NCI-H524 (cell line): Measurements from ENCODE around the gene FKBP2.

ENCODE experiments used
- DNase-seq, 2 experiments: peaks; one replicate each; lab custom pipeline; 2025; lab: John Stamatoyannopoulos, UW

Gene FKBP2

DNA sequence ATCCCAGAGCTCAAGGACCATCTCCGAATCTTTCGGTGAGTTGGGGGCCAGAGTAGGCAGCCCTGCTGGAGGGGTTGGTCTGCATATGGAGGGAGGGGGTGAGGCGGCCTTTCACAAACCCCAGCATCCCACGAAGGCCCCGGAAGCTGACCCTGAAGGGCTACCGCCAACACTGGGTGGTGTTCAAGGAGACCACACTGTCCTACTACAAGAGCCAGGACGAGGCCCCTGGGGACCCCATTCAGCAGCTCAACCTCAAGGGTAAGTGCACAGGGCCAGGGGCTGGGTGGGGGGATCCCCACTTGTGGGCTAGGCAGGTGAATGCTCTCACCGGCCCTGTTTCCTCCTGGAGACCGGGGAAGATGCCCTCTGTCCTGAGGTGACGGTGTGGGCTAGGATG, 21.1 kb upstream of the FKBP2 start:
- DNase-seq: no peak

DNA sequence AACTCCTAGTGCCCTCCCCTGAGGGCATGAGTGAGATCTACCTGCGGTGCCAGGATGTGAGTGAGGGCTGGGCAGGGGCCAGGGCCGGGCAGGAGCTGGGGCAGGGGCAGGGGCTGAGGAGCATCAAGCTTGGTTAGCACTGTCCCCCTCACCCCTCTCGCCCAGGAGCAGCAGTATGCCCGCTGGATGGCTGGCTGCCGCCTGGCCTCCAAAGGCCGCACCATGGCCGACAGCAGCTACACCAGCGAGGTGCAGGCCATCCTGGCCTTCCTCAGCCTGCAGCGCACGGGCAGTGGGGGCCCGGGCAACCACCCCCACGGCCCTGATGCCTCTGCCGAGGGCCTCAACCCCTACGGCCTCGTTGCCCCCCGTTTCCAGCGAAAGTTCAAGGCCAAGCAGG, 20.6 kb upstream of the FKBP2 start:
- no peak for DNase-seq

DNA sequence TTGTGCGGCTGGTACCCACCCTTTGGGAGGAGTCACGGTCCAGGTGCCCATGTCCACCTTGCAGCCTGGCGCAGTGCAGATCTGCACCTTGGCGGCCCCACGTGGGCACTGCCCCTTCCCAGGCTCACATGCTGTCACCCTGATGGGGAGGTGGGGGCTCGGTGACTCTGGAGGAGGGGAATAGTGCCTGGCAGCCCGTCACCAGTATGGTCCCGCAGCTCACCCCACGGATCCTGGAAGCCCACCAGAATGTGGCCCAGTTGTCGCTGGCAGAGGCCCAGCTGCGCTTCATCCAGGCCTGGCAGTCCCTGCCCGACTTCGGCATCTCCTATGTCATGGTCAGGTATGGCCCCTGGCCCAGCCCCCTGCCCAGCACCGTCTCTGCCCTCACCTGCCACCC, 20.1 kb upstream of the FKBP2 start:
- DNase-seq: no peak

DNA sequence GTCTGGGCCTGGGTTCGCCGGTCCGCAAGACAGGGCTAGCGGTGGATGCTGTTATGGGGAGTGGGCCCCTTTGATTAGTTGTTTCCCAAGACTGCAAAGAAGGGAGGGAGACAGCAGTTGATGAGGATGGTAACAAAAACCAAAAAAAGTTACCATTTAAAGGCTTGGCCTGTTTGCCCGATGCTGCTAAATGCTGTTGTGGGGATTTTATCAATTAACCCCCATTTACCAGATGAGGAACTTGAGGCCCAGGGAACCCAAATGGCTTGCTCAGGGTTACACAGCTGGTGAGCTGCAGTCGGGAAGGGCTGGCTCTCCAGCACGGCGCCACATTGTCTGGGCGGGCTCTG, 18.3 kb upstream of the FKBP2 start:
- DNase-seq: no peak

DNA sequence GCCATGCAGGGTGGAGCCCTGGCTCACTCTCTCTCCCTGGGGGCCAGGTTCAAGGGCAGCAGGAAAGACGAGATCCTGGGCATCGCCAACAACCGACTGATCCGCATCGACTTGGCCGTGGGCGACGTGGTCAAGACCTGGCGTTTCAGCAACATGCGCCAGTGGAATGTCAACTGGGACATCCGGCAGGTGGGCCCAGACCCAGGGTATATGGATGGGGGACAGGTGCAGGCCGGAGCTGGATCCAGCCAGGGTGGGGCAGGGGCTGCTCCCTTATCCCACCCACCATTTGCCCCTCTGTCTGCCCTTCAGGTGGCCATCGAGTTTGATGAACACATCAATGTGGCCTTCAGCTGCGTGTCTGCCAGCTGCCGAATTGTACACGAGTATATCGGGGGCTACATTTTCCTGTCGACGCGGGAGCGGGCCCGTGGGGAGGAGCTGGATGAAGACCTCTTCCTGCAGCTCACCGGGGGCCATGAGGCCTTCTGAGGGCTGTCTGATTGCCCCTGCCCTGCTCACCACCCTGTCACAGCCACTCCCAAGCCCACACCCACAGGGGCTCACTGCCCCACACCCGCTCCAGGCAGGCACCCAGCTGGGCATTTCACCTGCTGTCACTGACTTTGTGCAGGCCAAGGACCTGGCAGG, 17.8 kb upstream of the FKBP2 start:
- peak in 1 of 2 experiments; percentile 62 for DNase-seq

DNA sequence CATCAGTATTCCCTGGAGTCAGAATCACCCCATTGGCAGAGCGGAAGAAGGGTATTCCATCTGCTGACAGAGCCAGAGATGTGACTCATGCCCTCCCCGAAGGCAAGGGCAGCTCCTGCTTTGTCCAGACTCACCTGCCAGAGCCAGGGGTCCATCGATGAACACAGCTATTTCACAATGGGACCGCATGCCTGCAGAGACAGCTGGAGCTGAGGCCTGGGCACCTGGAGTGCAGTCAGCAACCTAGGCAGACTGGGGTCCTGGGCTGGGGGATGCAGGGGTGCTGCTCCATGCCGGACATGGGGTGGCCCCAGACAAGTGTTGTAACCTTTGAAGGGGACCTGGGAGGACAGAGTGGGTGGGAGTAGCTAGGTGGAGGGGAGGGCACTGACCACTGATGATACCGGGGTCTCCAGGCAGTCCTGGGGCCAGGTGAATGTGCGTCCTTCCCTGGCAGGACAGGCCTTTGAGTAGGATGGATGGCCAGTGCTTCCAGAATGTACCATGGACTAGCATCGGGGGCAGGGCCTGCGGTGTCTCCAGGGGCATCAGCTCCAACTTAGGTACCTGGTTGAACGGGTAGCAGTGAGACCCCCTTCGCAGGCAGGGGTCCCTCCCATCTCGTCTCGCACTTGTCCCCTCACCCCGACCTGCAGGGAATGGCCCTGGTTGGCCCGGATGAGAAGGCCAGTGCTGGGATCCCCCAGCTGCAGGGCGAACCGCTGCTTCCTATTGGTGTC, 16.6 kb upstream of the FKBP2 start:
- DNase-seq: no peak

DNA sequence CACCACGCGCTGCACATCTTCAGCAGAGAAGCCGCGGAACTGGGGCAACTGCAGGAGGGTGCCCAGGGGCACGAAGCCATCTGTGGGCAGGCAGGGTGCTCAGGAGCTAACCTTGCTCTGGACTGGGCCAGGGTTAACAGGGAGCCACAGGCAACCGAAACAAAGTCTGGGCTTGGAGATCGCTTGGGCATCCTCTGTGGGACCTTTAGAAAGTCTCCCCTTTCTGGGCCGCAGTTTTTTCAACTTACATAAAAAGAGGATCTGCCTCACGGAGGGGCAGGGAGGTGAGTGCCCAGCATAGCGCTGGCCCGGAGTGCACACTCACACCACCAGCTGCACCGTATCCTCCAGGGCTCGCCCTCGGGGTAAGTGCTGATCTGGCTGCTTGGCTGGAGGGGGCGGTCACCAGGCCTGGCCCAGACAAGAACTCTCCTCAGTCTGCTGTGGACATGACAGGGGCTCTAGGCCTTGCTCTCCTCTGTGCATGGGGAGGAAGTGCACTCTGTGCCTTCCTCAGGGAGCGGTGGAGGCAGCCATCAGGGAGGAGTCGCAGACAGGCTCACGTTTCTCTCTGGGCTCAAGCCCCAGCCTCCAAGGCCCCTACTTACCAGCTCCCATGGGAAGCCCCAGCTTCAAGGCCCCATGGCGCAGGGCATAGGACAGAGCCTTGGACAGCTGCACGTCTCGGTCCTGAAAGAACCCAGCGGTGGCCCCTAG, 15.8 kb upstream of the FKBP2 start:
- DNase-seq: no peak

DNA sequence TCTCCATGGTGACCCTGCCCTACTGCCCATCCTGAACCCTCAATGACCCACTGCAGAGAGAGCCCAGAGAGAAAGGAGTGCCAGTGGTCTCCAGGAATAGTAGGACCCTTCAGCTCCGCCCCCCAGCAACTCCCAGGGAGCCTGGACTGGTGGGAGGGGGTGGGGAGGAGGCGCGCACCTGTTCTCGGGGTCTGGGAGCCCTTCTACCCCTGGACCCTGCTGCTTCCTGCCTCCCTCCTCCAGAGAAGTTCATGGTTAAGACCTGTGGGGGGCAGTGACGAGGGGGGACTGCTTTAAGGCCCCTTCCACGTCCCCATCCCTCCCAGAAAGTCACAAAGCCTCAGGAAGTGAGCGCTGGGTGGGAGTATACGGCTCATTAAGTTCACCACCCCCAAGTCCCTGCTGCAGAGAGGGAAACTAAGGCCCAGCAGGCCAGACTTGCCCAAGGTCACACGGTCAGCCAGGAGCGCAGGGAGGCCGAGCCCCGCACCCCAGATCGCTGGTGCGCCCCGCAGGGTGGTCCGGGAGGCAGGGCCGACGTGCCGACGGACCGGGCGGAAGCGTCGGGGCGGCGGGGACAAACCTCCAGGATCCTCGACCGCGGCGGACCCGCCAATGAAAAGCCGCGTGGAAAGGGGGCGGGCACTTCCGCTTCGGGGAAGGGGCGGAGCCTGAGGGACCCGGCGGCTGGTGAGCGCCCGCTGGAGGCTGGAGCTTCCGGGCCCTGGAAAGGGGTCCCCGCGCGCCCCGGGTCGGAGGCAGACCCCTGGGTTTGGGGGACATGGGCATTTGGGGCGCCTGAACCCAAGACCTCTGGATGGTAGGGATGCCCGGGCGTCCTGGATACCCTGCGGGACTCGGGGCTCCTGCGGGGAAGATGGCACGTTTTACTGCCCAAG, 15.0 kb upstream of the FKBP2 start, which contains the start of the genes NUDT22 and TRPT1:
NUDT22 (plus strand) TSS at position 667 of the 899 bp plus-strand sequence. CDS start 379 bp downstream, outside the sequence.
TRPT1 (minus strand) TSS at position 579 of the 899 bp plus-strand sequence; CDS start at position 253, 326 bp downstream.
- DNase-seq: peak; percentile 47 to 78

DNA sequence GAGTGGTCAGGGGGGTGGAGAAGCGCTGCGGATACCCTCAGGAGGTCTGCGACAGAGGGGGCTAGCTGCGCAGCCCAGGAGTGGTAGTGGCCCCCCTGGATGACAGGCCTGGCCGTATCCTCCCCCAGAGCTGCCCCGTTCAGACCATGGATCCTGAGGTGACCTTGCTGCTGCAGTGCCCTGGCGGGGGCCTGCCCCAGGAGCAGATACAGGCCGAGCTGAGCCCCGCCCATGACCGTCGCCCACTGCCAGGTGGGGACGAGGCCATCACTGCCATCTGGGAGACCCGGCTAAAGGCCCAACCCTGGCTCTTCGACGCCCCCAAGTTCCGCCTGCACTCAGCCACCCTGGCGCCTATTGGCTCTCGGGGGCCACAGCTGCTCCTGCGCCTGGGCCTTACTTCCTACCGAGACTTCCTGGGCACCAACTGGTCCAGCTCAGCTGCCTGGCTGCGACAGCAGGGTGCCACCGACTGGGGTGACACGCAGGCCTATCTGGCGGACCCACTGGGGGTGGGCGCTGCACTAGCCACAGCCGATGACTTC, 14.3 kb upstream of the FKBP2 start:
- peak; percentile 77 to 80 for DNase-seq

DNA sequence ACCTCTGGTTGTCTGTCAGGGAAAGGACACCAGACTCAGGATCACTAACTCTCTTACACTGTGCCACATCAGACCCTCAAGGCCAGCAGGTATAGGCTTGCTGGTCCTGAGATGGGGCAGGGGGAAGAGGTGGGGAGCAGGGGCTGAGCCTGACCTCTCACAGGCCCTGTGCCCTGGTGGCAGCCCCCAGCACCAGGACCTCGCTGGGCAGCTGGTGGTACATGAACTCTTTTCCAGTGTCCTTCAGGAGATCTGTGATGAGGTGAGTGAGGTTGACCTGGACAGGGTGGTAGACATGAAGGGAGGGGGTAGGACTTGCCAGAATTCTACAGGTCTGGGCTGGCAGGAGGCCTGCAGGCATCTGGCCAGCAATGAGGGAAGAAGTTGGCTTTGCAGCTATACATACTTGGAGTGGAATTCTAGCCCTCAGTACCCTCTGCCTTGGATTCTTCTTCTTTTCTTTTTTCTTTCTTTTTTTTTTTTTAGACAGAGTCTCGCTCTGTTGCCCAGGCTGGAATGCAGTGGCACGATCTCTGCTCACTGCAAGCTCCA, 13.4 kb upstream of the FKBP2 start:
- no peak for DNase-seq

DNA sequence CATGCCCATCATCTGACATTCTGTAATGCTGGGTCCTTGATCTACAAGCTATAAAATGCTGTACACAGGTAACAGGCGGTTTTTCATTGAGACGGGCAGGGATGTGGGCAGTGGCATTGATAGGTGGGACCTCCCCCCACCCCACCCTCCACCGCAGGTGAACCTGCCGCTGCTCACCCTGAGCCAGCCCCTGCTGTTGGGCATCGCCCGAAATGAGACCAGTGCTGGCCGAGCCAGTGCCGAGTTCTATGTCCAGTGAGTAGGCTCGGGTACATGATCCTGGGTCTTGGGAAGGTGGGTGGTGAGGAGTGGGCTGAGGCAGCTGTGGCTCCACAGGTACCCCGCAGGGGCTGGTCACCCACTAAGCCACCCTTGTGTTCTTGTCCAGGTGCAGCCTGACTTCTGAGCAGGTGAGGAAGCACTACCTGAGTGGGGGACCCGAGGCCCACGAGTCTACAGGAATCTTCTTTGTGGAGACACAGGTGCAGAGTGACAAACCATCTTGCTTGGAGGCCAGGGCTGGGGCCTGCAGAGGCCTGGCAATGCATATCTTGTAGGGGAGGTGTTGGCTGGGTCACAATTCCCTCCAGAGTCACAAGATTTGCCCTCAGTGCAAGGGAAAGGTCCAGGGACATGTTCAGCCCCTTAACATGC, 11.7 kb upstream of the FKBP2 start:
- no peak for DNase-seq

DNA sequence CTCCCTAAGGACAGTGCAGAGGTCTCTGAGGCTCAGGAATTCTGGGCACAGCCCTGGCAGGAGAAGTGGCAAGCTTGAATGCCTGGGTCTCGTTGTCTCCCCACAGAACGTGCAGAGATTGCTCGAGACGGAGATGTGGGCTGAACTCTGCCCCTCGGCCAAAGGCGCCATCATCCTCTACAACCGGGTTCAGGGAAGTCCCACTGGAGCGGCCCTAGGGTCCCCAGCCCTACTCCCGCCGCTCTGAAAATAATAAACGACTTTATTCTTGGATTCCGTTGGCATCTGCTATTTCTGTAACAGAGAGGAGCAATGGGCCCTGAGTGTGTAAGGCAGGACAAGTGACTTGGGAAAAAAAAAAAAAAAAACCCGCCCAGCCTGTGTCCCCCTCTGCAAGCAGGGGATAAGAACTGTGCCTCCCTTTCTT, 11.1 kb upstream of the FKBP2 start:
- no peak for DNase-seq

DNA sequence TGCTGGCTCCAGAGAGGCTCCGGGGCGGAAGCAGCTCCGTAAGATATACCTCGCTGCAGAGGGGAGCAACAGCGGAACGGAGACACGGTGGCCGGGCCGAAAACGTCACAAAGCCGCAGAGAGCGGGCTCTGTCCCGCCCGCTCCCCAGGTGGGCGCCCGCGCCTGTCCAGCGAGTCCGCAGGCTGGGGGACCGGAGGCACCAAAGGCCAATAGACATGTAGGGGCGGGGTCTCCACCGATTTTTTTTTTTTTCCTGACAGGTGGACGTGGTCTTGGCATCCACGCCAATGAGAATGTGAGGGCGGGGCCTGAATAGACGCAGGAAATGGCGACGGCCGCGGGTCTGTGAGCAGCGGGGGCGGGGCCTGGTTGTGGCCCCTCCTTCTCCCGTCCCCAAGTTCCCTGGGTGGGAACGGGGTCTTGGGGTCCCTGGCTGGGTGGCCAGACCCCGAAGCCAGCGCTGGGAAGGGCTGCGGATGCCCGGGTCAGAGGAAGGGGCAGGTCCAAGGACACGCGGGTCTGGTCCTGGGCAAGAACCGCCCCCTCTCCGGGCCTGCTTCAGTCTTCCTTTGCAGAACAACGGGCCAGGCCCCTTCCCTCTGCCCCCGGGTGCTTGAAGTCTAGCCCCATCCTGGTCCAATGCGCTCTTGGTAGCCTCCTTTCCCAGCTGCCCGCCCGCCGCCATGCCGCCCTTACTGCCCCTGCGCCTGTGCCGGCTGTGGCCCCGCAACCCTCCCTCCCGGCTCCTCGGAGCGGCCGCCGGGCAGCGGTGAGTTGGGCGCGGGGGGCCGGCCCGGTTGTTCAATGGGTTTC, 10.5 kb upstream of the FKBP2 start, which contains the start of gene DNAJC4:
DNAJC4 (plus strand) TSS at position 378 of the 814 bp plus-strand sequence; CDS start at position 685, 307 bp downstream.
- DNase-seq: peak; percentile 82 to 93

DNA sequence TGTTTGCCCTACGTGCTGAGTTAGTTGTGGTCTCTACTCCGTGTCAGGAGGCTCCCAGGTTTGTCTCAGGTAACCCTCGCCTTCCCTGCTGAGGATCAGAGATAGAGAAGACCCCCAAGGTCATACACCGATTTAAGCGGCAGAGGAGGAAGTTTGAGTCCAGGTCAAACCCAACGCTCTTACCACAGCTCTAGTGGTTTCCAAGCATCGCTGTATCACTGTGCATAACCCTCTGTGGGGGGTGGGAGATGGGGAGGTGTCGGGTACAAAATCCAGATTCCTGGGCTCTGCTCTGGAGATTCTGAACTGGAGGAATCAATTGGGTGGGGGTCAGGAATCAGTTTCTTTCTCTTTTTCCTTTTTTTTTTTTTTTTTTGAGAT, 9.9 kb upstream of the FKBP2 start:
- DNase-seq: no peak

DNA sequence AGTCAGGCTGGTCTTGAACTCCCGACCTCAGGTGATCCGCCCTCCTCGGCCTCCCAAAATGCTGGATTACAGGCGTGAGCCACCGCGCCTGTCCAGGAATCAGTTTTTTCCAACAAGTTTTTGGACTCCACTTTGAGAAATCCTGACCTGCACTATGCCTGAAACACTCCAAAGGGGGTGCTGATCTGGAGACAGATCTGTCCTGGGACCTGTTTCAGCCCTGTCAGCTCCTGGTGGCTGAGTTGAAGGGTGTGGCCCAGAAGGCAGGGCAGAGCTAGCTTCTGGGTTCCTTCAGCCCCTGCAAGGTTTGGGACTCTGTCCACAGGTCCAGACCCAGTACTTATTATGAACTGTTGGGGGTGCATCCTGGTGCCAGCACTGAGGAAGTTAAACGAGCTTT, 9.3 kb upstream of the FKBP2 start:
- no peak for DNase-seq

DNA sequence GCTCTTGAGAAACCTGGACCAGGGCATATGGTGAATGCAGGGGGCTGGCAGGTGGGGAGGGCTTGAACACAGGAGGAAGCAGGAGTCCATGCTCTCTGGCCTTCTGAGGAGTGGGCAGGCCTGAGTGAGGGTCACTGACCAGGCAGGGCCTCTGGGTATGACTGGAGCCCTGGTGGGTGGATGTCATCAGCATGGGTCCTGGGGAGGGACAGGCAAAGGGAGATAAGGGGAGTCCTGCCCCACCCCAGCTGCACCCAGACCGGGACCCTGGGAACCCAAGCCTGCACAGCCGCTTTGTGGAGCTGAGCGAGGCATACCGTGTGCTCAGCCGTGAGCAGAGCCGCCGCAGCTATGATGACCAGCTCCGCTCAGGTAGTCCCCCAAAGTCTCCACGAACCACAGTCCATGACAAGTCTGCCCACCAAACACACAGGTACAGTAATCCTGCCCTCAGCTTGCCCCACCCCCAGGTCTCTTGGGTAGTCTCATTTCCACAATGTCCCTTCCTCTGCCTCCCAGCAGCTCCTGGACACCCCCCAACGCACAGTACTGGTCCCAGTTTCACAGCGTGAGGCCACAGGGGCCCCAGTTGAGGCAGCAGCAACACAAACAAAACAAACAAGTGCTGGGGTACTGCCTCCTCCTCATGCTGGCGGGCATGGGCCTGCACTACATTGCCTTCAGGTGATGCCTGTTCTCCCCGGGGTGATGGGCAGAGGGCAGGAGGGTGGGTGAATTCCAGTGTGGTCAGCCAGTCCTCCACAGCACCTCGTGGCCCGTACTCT, 8.5 kb upstream of the FKBP2 start:
- no peak for DNase-seq

DNA sequence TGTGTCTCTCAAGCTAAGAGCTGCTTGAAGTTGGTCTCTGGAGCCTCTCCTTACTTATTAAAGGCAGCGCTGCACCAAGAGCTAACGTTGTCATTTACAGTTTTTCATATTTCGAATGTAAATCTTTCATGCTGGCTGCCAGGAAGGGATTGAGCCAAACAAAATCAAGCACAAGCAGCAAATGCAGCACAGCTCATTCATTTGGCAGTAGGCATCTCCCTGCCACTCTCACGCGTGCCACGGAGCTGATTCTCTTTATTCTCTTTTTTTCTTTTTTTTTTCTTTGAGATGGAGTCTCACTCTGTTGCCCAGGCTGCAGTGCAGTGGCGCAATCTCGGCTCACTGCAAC, 8.0 kb upstream of the FKBP2 start:
- no peak for DNase-seq

DNA sequence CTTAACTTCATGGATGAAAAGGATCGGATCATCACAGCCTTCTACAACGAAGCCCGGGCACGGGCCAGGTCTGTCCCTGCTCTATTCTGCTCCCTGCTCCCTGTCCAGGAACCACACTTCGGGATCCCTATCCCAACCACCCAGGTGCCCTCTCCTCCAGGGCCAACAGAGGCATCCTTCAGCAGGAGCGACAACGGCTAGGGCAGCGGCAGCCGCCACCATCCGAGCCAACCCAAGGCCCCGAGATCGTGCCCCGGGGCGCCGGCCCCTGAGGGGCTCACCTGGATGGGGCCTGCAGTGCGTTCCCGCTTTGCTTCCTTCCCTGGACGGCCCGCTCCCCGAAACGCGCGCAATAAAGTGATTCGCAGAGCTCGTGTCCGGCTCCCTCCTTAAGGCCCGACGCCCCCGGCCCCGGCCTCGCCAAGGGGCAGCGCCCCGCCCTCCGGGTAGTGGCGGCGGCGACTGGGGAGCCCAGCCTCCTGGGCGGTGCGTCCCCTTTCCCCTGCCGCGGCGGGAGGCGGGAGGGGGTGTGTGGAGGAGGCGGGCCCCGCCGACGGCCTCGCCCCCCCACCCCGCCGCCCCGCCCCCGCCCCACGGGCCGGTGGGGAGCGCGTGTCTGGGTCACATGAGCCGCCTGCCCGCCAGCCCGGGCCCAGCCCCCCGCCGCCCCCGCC, 6.8 kb upstream of the FKBP2 start, which contains the start of gene VEGFB:
VEGFB (plus strand) TSS at position 672 of the 674 bp plus-strand sequence. CDS start 250 bp downstream, outside the sequence.
- DNase-seq: peak in 1 of 2 experiments; percentile 36
